T-cell (primary cell): ENCODE measurements around the gene TBC1D26. TPM values are rescaled to one million over a fixed set of nuclear protein-coding genes. Genes with fewer than 3 reads are reported as not detected.

Experiments
- total RNA-seq, 35 experiments: library from RNA in 6 of 35; stranded (reverse) in 6 of 35; fragments of 120-200 nt in 1 of 35; gene quantifications; one replicate each; pipeline versions ENCODE4 v1.2.1 to v1.2.4 and lab custom pipeline; 2013 to 2026

Gene TBC1D26
- total RNA-seq, 5 donors from 2014 or later (not counting 1 experiment from before 2014, with no cell fraction given), result not detected

Other genes with a start within 250 kb of the TBC1D26 start
- 10 to 100 TPM in 4 of 5 donors, 1 to 10 TPM in 1; 9.6 to 27.3 (median 17.8) TPM for gene TVP23C, start 168.8 kb upstream of the TBC1D26 start, total RNA-seq
- gene FBXW10B, start 112.6 kb upstream of the TBC1D26 start, total RNA-seq, result 1 to 10 TPM in 2 of 5 donors, under 1 TPM in 3; 0.38 to 1.3 (median 0.85) TPM
- 10 to 100 TPM in 2 of 5 donors, 1 to 10 TPM in 3; 6.4 to 13.8 (median 8.9) TPM for gene TRIM16, start 48.0 kb upstream of the TBC1D26 start, total RNA-seq
- gene ZNF286A, start 32.5 kb upstream of the TBC1D26 start, total RNA-seq, result 10 to 100 TPM; 15.9 to 44.3 (median 26.0) TPM
- gene ADORA2B, start 212.8 kb downstream of the TBC1D26 start, total RNA-seq, result under 1 TPM in 1 of 5 donors, not detected in 4; 0.20 TPM